ENCODE data around the gene GNS. TPM values are rescaled to one million over a fixed set of nuclear protein-coding genes. Genes with fewer than 3 reads are reported as not detected.

GNS gene
- total RNA-seq, 2 experiments from 2014 or later = 14.3 to 14.6 TPM

GRCh38 chr12:64707362-64707761 is 51.8 kb downstream of the GNS start:
- Mint-ChIP-seq H3K27ac (no peak overlapping the region), H3K4me3 (no peak overlapping the region), H3K4me1 (ENCODE audit: low read depth) (no peaks in the 10 kb centered on the region), H3K36me3 (ENCODE audit: low read depth) (peaks cover 5% of the 10 kb centered on the region), H3K9me3 (no peaks in the 10 kb centered on the region), H3K27me3 (ENCODE audit: low read depth) (no peaks in the 10 kb centered on the region)
- CTCF ChIA-PET = interaction anchor here (0.6 to 1.5 kb wide), 3 partner anchors 158 to 1655 kb away, joined by 3 to 7 read pairs (median 3); no protein-coding TSS in a partner anchor
- no peak for DNase-seq
- intact Hi-C loops (cut with micrococcal nuclease) = no loop called here

GRCh38 chr12:64706857-64707256 is 52.3 kb downstream of the GNS start:
- CTCF ChIA-PET = interaction anchor here (0.6 to 1.5 kb wide), 3 partner anchors 154 to 949 kb away, joined by 3 to 7 read pairs (median 3); no protein-coding TSS in a partner anchor
- no peak overlapping the region for H3K4me3 Mint-ChIP-seq
- intact Hi-C loops (cut with micrococcal nuclease) = no loop called here
- H3K27me3 Mint-ChIP-seq (ENCODE audit: low read depth) = no peaks in the 10 kb centered on the region
- H3K36me3 Mint-ChIP-seq (ENCODE audit: low read depth) = peaks cover 5% of the 10 kb centered on the region
- no peak for DNase-seq
- H3K9me3 Mint-ChIP-seq = no peaks in the 10 kb centered on the region
- H3K4me1 Mint-ChIP-seq (ENCODE audit: low read depth) = peaks cover 3% of the 10 kb centered on the region
- H3K27ac Mint-ChIP-seq = no peak overlapping the region

GRCh38 chr12:64706306-64706705 is 52.9 kb downstream of the GNS start:
- no peaks in the 10 kb centered on the region for H3K9me3 Mint-ChIP-seq
- no peaks in the 10 kb centered on the region for H3K27me3 Mint-ChIP-seq (ENCODE audit: low read depth)
- DNase-seq = no peak
- CTCF ChIA-PET = interaction anchor here (0.8 to 1.5 kb wide), 2 partner anchors 154 to 157 kb away, joined by 3 to 7 read pairs; no protein-coding TSS in a partner anchor
- H3K4me1 Mint-ChIP-seq (ENCODE audit: low read depth) = peaks cover 6% of the 10 kb centered on the region
- H3K27ac Mint-ChIP-seq = no peak overlapping the region
- no peak overlapping the region for H3K4me3 Mint-ChIP-seq
- H3K36me3 Mint-ChIP-seq (ENCODE audit: low read depth) = peaks cover 5% of the 10 kb centered on the region
- intact Hi-C loops (cut with micrococcal nuclease) = no loop called here

GRCh38 chr12:64701283-64701682 is 57.9 kb downstream of the GNS start:
- no peak for DNase-seq
- CTCF ChIA-PET = interaction anchor here (0.6 to 5.9 kb wide), 4 partner anchors 15 to 152 kb away, joined by 3 to 46 read pairs (median 3); no protein-coding TSS in a partner anchor
- intact Hi-C loops (cut with micrococcal nuclease) = loop anchor here (1.0 kb wide), 1 partner anchor 58 kb away; the partner anchor contains the start of gene GNS
- Mint-ChIP-seq H3K4me3 (peak overlapping the region; percentile 1), H3K9me3 (no peaks in the 10 kb centered on the region), H3K27me3 (ENCODE audit: low read depth) (no peaks in the 10 kb centered on the region), H3K27ac (peak overlapping the region; percentile 65), H3K36me3 (ENCODE audit: low read depth) (peaks cover 9% of the 10 kb centered on the region), H3K4me1 (ENCODE audit: low read depth) (peaks cover 36% of the 10 kb centered on the region)

GRCh38 chr12:64700532-64700931 is 58.7 kb downstream of the GNS start:
- Mint-ChIP-seq H3K27me3 (ENCODE audit: low read depth) (no peaks in the 10 kb centered on the region), H3K4me3 (no peak overlapping the region), H3K27ac (peak overlapping the region; percentile 65), H3K9me3 (no peaks in the 10 kb centered on the region), H3K4me1 (ENCODE audit: low read depth) (peaks cover 43% of the 10 kb centered on the region), H3K36me3 (ENCODE audit: low read depth) (peaks cover 9% of the 10 kb centered on the region)
- DNase-seq = peak; percentile 21
- intact Hi-C loops (cut with micrococcal nuclease) = no loop called here
- CTCF ChIA-PET = interaction anchor here (0.6 to 5.9 kb wide), 5 partner anchors 92 to 156 kb away, joined by 3 to 46 read pairs (median 4); no protein-coding TSS in a partner anchor

DNA sequence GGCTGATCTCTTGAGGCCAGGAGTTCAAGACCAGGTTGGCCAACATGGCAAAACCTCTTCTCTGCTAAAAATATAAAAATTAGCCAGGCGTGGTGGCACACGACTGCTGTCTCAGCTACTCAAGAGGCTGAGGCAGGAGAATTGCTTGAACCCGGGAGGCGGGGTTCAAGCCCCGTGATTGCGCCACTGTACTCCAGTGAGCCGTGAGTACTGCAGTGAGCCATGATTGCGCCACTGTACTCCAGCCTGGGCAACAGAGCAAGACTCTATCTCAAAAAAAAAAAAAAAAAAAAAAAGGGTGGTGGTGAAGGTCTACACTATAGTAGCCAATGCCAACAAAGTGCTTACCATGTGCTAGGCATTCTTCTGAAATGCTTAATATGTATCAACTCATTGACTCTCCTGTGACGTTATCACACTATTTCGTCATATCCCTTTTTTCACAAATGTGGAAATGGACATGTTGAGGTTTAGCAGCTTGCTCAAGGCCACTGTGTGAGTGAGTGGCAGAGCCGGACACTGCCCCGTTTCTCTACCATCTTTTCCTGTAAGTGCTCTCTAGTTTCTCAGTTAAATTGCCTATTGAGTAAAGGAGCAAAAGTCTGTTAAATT is 59.6 kb downstream of the GNS start:
- no peak for DNase-seq
- Mint-ChIP-seq H3K27me3 (ENCODE audit: low read depth) (no peaks in the 10 kb centered on the region), H3K27ac (no peak overlapping the region), H3K4me1 (ENCODE audit: low read depth) (peaks cover 52% of the 10 kb centered on the region), H3K9me3 (no peaks in the 10 kb centered on the region), H3K4me3 (no peak overlapping the region), H3K36me3 (ENCODE audit: low read depth) (peaks cover 12% of the 10 kb centered on the region)
- CTCF ChIA-PET = interaction anchor here (2.0 to 5.9 kb wide), 2 partner anchors 91 to 151 kb away, joined by 8 to 46 read pairs; no protein-coding TSS in a partner anchor
- intact Hi-C loops (cut with micrococcal nuclease) = loop anchor here (2.0 to 5.0 kb wide), 3 partner anchors 247 to 857 kb away; partner anchors contain the start of genes SRGAP1, TBK1 and XPOT

- no peaks in the 10 kb centered on the region for H3K9me3 Mint-ChIP-seq
- CTCF ChIA-PET = interaction anchor here (0.7 to 5.5 kb wide), 17 partner anchors 14 to 425 kb away, joined by 3 to 105 read pairs (median 3); no protein-coding TSS in a partner anchor
- no peaks in the 10 kb centered on the region for H3K27me3 Mint-ChIP-seq (ENCODE audit: low read depth)
- peaks cover 75% of the 10 kb centered on the region for H3K4me1 Mint-ChIP-seq (ENCODE audit: low read depth)
- H3K27ac Mint-ChIP-seq = peak overlapping the region; percentile 40
- DNase-seq = no peak
- H3K4me3 Mint-ChIP-seq = no peak overlapping the region
- intact Hi-C loops (cut with micrococcal nuclease) = loop anchor here (5.0 kb wide), 1 partner anchor 854 kb away; the partner anchor contains the start of gene SRGAP1
- H3K36me3 Mint-ChIP-seq (ENCODE audit: low read depth) = peaks cover 25% of the 10 kb centered on the region
Measured at GRCh38 chr12:64696080-64696741, 63.0 kb downstream of the GNS start.

DNA sequence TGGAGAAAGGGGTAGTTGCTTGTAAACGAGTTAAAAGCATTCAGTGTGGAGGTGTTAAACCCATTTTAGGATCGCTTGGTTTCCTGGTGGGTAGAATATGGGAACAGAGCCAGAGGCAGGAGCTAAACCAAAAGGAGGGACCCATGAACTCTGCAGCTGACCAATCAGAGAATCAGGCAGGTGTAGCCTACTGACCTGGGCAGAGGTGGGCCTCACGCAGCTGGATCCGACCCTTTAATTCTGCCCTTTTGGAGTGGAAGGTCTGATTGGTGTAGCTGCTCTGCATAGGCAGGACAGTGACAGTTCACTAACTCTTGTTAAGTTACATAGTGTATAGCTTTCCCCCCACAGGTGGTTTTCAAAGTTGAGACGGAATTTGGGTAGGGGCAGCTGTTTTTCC is 63.7 kb downstream of the GNS start:
- no peak for DNase-seq
- intact Hi-C loops (cut with micrococcal nuclease) = loop anchor here (5.0 kb wide), 1 partner anchor 853 kb away; the partner anchor contains the start of gene SRGAP1
- Mint-ChIP-seq H3K4me3 (no peak overlapping the region), H3K36me3 (ENCODE audit: low read depth) (peaks cover 25% of the 10 kb centered on the region), H3K9me3 (no peaks in the 10 kb centered on the region), H3K4me1 (ENCODE audit: low read depth) (peaks cover 69% of the 10 kb centered on the region), H3K27ac (peak overlapping the region; percentile 43), H3K27me3 (ENCODE audit: low read depth) (no peaks in the 10 kb centered on the region)
- CTCF ChIA-PET = interaction anchor here (0.6 to 5.5 kb wide), 11 partner anchors 15 to 150 kb away, joined by 3 to 105 read pairs (median 3); no protein-coding TSS in a partner anchor

- Mint-ChIP-seq H3K36me3 (ENCODE audit: low read depth) (peaks cover 22% of the 10 kb centered on the region), H3K27ac (peak overlapping the region; percentile 39), H3K4me3 (no peak overlapping the region), H3K4me1 (ENCODE audit: low read depth) (peaks cover 62% of the 10 kb centered on the region), H3K9me3 (no peaks in the 10 kb centered on the region), H3K27me3 (ENCODE audit: low read depth) (no peaks in the 10 kb centered on the region)
- CTCF ChIA-PET = interaction anchor here (0.8 to 5.5 kb wide), 8 partner anchors 12 to 145 kb away, joined by 3 to 105 read pairs (median 3); no protein-coding TSS in a partner anchor
- DNase-seq = no peak
- intact Hi-C loops (cut with micrococcal nuclease) = loop anchor here (5.0 kb wide), 1 partner anchor 852 kb away; the partner anchor contains the start of gene SRGAP1
Measured at GRCh38 chr12:64694130-64695040, 64.8 kb downstream of the GNS start.

GRCh38 chr12:64691795-64692583 is 67.2 kb downstream of the GNS start:
- intact Hi-C loops (cut with micrococcal nuclease) = no loop called here
- Mint-ChIP-seq H3K36me3 (ENCODE audit: low read depth) (peaks cover 36% of the 10 kb centered on the region), H3K4me1 (ENCODE audit: low read depth) (peaks cover 76% of the 10 kb centered on the region), H3K4me3 (no peak overlapping the region), H3K27ac (peak overlapping the region; percentile 51), H3K27me3 (ENCODE audit: low read depth) (no peaks in the 10 kb centered on the region), H3K9me3 (no peaks in the 10 kb centered on the region)
- CTCF ChIA-PET = interaction anchor here (0.6 to 2.1 kb wide), 3 partner anchors 44 to 143 kb away, joined by 3 to 11 read pairs (median 3); no protein-coding TSS in a partner anchor
- DNase-seq = no peak

Measured in activated naive CD4-positive, alpha-beta T cell treated with anti-CD3 and anti-CD28 coated beads for 36 hours (primary cell).